Kidney epithelial cell (primary cell): ENCODE data around the gene ERICH4. TPM values are rescaled to one million over a fixed set of nuclear protein-coding genes. Genes with fewer than 3 reads are reported as not detected.

Experiments
- DNase-seq: peaks from one replicate; pipeline ENCODE4 v3.0.0-alpha.2; 2010; ENCODE audit warnings: low read depth
- H3K27me3 ChIP-seq: 2 replicates; pipeline ENCODE4 v1.6.0; 2011; ENCODE audit warnings: low read length; ENCODE audit not compliant: control insufficient read depth, insufficient read depth
- H3K36me3 ChIP-seq: 2 replicates; pipeline ENCODE4 v1.5.1; 2011; ENCODE audit warnings: low read length; ENCODE audit not compliant: control insufficient read depth, insufficient read depth
- H3K4me3 ChIP-seq: 2 replicates; pipeline ENCODE4 v1.5.1; 2011; ENCODE audit warnings: low read depth, mild to moderate bottlenecking, control low read depth, low read length
- CTCF ChIP-seq: IDR thresholded peaks from 2 replicates; pipeline ENCODE4 v1.5.1; 2011; ENCODE audit warnings: mild to moderate bottlenecking, moderate library complexity, low read length, control low read depth, inconsistent platforms; ENCODE audit not compliant: insufficient read depth, poor library complexity, severe bottlenecking
- total RNA-seq: library from RNA; depleted of rRNA; stranded (reverse); fragments of >200 nt; gene quantifications from 2 replicates; pipeline ENCODE4 v1.2.3, GENCODE V29; 2015

ERICH4 gene
- total RNA-seq, 1 donor from 2014 or later: not detected

- Histone ChIP-seq H3K4me3 (no peak overlapping the region), H3K27me3 (no peaks in the 10 kb centered on the region), H3K36me3 (no peaks in the 10 kb centered on the region)
- DNase-seq: no peak
- TF ChIP-seq CTCF: no peak
These were observed 43.9 kb upstream of the ERICH4 start for GRCh38 chr19:41399091-41399490.

- H3K27me3 ChIP-seq: no peaks in the 10 kb centered on the region
- no peaks in the 10 kb centered on the region for H3K36me3 ChIP-seq
- no peak for DNase-seq
- no peak for TF ChIP-seq CTCF
- H3K4me3 ChIP-seq: no peak overlapping the region
These were observed 43.4 kb upstream of the ERICH4 start for GRCh38 chr19:41399525-41399924.

GRCh38 chr19:41401483-41401882 is 41.5 kb upstream of the ERICH4 start:
- Histone ChIP-seq H3K36me3 (no peaks in the 10 kb centered on the region), H3K27me3 (no peaks in the 10 kb centered on the region), H3K4me3 (no peak overlapping the region)
- no peak for DNase-seq
- TF ChIP-seq CTCF: no peak

- Histone ChIP-seq H3K4me3 (no peak overlapping the region), H3K36me3 (no peaks in the 10 kb centered on the region), H3K27me3 (no peaks in the 10 kb centered on the region)
- TF ChIP-seq CTCF: no peak
- no peak for DNase-seq
These were observed 40.9 kb upstream of the ERICH4 start for GRCh38 chr19:41402010-41402409.

GRCh38 chr19:41403181-41403970 is 39.6 kb upstream of the ERICH4 start:
- H3K36me3 ChIP-seq: no peaks in the 10 kb centered on the region
- H3K4me3 ChIP-seq: no peak overlapping the region
- DNase-seq: no peak
- no peak for TF ChIP-seq CTCF
- H3K27me3 ChIP-seq: no peaks in the 10 kb centered on the region

- no peaks in the 10 kb centered on the region for H3K36me3 ChIP-seq
- no peak for DNase-seq
- no peaks in the 10 kb centered on the region for H3K27me3 ChIP-seq
- TF ChIP-seq CTCF: no peak
- H3K4me3 ChIP-seq: no peak overlapping the region
These were observed 37.2 kb upstream of the ERICH4 start for GRCh38 chr19:41405776-41406175.
